GM21360 (cell line): ENCODE data around the gene KMT2C.
"Not testable (repeated sequence)": the region's sequence is repeated elsewhere in the genome, so short reads cannot be mapped to it uniquely, and the experiment has no call there.

Experiments used
- ATAC-seq: cut with Tn5 transposase; IDR thresholded peaks from one replicate; pipeline ENCODE4 v1.9.1; 2021; ENCODE audit warnings: mild to moderate bottlenecking, moderate library complexity; ENCODE audit not compliant: unreplicated experiment

KMT2C gene

GRCh38 chr7:152435384-152436110 lies at the start of gene KMT2C:
Gene KMT2C (minus strand): TSS chr7:152436003. CDS start chr7:152435786, 217 bp downstream.
- no peak for ATAC-seq

GRCh38 chr7:152481082-152481481 lies 45.3 kb upstream of the KMT2C start:
- ATAC-seq = no peak

DNA sequence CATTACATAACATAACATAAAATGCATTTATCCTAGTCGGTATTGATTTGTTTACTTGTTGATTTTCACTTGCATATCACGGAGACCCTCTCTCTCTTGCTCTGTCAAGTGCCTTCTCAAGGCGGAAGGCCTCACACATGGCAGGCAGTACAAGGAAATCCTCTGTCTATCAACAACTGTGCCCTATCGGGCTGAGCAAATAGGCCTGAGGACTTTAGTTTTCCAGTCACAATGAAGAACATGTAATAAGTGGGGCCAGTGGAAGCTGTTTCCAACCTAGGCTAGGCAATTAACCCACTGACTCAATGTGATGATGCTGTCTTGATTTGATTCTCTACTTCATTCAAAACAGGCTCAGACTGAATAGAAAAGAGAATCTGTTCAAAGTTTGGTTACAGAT lies 44.9 kb upstream of the KMT2C start:
- no peak for ATAC-seq

GRCh38 chr7:152479595-152479994 lies 43.8 kb upstream of the KMT2C start:
- ATAC-seq = no peak

DNA sequence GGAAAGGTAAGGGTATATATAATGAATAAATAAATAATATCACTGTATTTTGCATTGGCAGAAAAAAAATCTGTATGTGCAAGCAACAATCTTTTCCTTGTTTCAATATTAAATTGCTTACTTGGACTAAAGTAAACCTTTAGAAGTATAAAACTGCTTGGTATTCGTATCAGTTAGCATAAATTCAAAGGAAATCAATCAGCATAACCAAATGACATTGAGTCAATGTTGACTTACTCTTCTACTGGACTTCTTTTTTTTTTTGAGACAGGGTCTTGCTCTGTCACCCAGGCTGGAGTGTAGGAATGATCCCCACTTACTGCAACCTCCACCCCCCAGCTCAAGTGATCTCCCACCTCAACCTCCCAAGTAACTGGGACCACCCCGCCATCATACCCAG lies 42.3 kb upstream of the KMT2C start:
- no peak for ATAC-seq

- no peak for ATAC-seq
Observed at GRCh38 chr7:152477079-152477478, 41.3 kb upstream of the KMT2C start.

GRCh38 chr7:152476551-152476950 lies 40.7 kb upstream of the KMT2C start:
- ATAC-seq = no peak

GRCh38 chr7:152471023-152471620 lies 35.3 kb upstream of the KMT2C start:
- not testable (repeated sequence) for ATAC-seq

- not testable (repeated sequence) for ATAC-seq
Observed at GRCh38 chr7:152470251-152471022, 34.6 kb upstream of the KMT2C start.

- not testable (repeated sequence) for ATAC-seq
Observed at GRCh38 chr7:152469576-152469975, 33.8 kb upstream of the KMT2C start.

GRCh38 chr7:152467225-152467624 lies 31.4 kb upstream of the KMT2C start:
- ATAC-seq = no peak

DNA sequence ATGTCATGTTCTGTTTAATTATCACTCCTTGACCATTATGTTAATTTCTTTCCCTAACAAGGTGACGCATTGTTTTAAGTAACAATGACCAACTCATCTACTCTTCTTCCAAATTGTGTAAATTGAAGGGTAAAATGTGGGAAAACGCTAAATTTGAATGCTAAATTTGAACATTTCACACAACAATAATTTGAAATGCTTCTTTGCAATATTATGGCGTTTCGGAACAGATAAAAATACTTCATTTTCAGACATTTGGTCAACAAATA lies 29.2 kb upstream of the KMT2C start:
- no peak for ATAC-seq

DNA sequence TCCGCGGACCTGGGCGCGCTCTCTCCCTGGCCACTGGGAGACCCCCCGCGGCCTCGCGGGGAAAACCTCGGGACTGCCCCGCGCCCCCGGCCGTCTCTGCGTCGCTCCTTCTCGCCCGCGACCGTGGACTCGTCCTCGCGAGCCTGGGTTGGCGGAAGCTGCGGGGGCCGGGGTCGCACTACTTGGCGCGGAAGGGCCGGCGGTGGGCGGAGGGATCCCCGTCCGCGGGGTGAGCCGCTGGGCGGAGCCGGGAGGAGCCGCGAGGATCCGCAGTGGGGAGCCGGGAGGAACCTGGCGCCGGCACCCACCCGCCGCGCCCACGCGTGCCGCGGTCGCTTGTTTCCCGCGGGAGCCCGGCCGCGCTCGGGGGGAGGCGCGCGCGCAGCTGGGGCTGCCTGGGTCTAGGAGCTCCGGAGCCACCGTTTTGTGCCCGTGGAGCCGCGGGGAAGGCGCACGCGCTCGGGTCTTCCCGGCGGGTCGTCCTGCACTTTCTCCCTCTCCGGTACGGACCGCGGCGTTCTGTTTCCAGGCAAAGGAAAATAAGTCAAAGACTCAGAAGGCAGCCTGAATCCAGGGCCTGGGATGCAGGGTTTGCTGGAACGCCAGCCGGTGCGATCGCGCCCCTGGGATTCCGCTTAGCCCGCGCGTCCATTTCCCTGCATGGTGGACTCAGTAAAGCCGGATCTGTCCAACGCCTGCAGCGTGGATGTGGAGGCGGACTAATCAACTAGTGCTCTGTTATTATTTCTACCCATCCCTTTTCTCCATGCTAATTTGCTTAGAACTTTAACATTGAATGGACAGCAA lies 28.7 kb upstream of the KMT2C start:
- ATAC-seq = peak; percentile 39

GRCh38 chr7:152463709-152464311 lies 28.0 kb upstream of the KMT2C start:
- peak; percentile 91 for ATAC-seq

- peak; percentile 10 for ATAC-seq
Observed at GRCh38 chr7:152462995-152463708, 27.3 kb upstream of the KMT2C start.

GRCh38 chr7:152459724-152460251 lies 24.0 kb upstream of the KMT2C start:
- no peak for ATAC-seq

- no peak for ATAC-seq
Observed at GRCh38 chr7:152451356-152451755, 15.6 kb upstream of the KMT2C start.

DNA sequence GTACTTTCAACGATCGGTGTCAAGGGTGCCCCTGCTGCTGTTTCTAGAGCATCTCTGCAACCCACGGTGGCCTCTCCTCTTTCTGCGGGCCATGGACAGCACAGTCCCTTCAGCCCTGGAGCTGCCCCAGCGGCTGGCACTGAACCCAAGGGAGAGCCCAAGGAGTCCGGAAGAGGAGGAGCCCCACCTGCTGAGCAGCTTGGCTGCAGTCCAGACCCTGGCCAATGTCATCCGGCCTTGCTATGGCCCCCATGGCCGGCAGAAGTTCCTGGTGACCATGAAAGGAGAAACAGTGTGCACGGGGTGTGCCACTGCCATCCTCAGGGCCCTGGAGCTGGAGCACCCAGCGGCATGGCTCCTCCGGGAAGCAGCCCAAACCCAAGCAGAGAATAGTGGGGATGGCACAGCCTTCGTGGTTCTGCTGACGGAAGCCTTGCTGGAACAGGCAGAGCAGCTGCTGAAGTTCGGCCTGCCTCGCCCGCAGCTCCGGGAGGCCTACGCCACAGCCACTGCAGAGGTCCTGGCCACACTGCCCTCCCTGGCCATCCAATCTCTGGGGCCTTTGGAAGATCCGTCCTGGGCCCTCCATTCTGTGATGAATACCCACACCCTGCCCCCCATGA lies 9.7 kb upstream of the KMT2C start:
- not testable (repeated sequence) for ATAC-seq

GRCh38 chr7:152443586-152443985 lies 7.8 kb upstream of the KMT2C start:
- no peak for ATAC-seq
